H1 (cell line): ENCODE results near the gene ARID3B. TPM values are rescaled to one million over a fixed set of nuclear protein-coding genes. Genes with fewer than 3 reads are reported as not detected.

Experiments
- CTCF ChIA-PET: fragments of 300-600 bp; sonication (Branson Sonifier 250); formaldehyde crosslinking; loops from one replicate; lab custom pipeline; 2021; ENCODE audit not compliant: partially characterized antibody; lab: Charles Lee
- POLR2A ChIA-PET: fragments of 300-600 bp; sonication (Branson Sonifier 250); formaldehyde crosslinking; loops from one replicate; lab custom pipeline; 2021; ENCODE audit warnings: inconsistent platforms; ENCODE audit not compliant: partially characterized antibody; lab: Charles Lee
- DNase-seq, 2 experiments: peaks; one replicate each; pipeline versions ENCODE4 v3.0.0 to v3.0.0-alpha.2; 2010 to 2022; ENCODE audit warnings: low spot score in 2 of 2, low read depth in 1 of 2, mixed read lengths in 1 of 2
- FAIRE-seq: peaks from 2 replicates; lab custom pipeline; 2011; peaks lifted over from hg19 to GRCh38; lab: Jason Lieb, UNC
- H2AFZ ChIP-seq: 2 replicates; pipeline ENCODE4 v1.8.1; 2012; ENCODE audit warnings: low read length, inconsistent platforms
- H2AK5ac ChIP-seq: 2 replicates; pipeline ENCODE4 v1.6.1; 2013; ENCODE audit warnings: low read depth, low read length
- H2BK120ac ChIP-seq: replicated peaks from 2 replicates; pipeline ENCODE3; 2013; ENCODE audit warnings: low read depth, low read length, inconsistent platforms
- H2BK12ac ChIP-seq: 2 replicates; pipeline ENCODE4 v1.6.1; 2013; ENCODE audit warnings: low read depth, low read length
- H2BK15ac ChIP-seq: 2 replicates; pipeline ENCODE4 v1.6.1; 2013; ENCODE audit warnings: low read length
- H2BK20ac ChIP-seq: 2 replicates; pipeline ENCODE4 v1.6.1; 2013; ENCODE audit warnings: low read length
- H2BK5ac ChIP-seq: 2 replicates; pipeline ENCODE4 v1.6.1; 2013; ENCODE audit warnings: low read depth, low read length
- H3K14ac ChIP-seq: 2 replicates; pipeline ENCODE4 v1.6.1; 2013; ENCODE audit warnings: inconsistent platforms; ENCODE audit not compliant: insufficient read length
- H3K18ac ChIP-seq: 2 replicates; pipeline ENCODE4 v1.6.1; 2013; ENCODE audit warnings: low read length; ENCODE audit errors: extremely low read depth
- H3K23ac ChIP-seq: 2 replicates; pipeline ENCODE4 v1.6.1; 2013; ENCODE audit warnings: inconsistent platforms; ENCODE audit not compliant: insufficient read length
- H3K23me2 ChIP-seq: 2 replicates; pipeline ENCODE4 v1.6.1; 2013; ENCODE audit warnings: low read depth, low read length
- H3K27ac ChIP-seq: 2 replicates; pipeline ENCODE4 v1.6.1; 2011; ENCODE audit warnings: low read depth, low read length, inconsistent platforms
- H3K27me3 ChIP-seq, 4 experiments: replicated peaks in 1 of 4; 1 replicate in 1 of 4; 2 replicates in 3 of 4; pipeline versions ENCODE4 v1.6.1 to v1.8.1; 2011 to 2013; ENCODE audit warnings: low read length in 3 of 4, mild to moderate bottlenecking in 3 of 4, inconsistent platforms in 2 of 4, mixed read lengths in 2 of 4, moderate library complexity in 1 of 4; ENCODE audit not compliant: control insufficient read depth in 3 of 4, insufficient read depth in 3 of 4; ENCODE audit errors: extremely low read depth in 1 of 4
- H3K36me3 ChIP-seq, 4 experiments: 2 replicates each; pipeline versions ENCODE4 v1.6.1 to v1.8.1; 2011 to 2013; ENCODE audit warnings: mild to moderate bottlenecking in 4 of 4, low read length in 3 of 4, moderate library complexity in 2 of 4, control low read depth in 1 of 4, inconsistent platforms in 1 of 4; ENCODE audit not compliant: insufficient read depth in 4 of 4, control insufficient read depth in 2 of 4
- H3K4ac ChIP-seq: replicated peaks from 2 replicates; pipeline ENCODE3; 2013; ENCODE audit warnings: low read length, low read depth, mixed read lengths, inconsistent platforms; ENCODE audit not compliant: insufficient read length
- H3K4me1 ChIP-seq, 4 experiments: replicated peaks in 1 of 4; 1 replicate in 1 of 4; 2 replicates in 3 of 4; pipeline versions ENCODE4 v1.6.1 to v1.8.1; 2011 to 2013; ENCODE audit warnings: low read length in 3 of 4, inconsistent platforms in 2 of 4, mixed read lengths in 1 of 4; ENCODE audit not compliant: insufficient read depth in 4 of 4, control insufficient read depth in 3 of 4
- H3K4me2 ChIP-seq, 2 experiments: 2 replicates each; pipeline versions ENCODE4 v1.6.1 to v1.8.1; 2011 to 2013; ENCODE audit warnings: low read depth in 2 of 2, low read length in 2 of 2, control low read depth in 1 of 2, inconsistent platforms in 1 of 2, mild to moderate bottlenecking in 1 of 2; ENCODE audit not compliant: insufficient read depth in 1 of 2
- H3K4me3 ChIP-seq, 4 experiments: fragments of 200-600, 300-600 bp in 1 of 4; sonication (generic), shearing (Covaris generic), sonication (Bioruptor Twin) in 1 of 4; 2 replicates each; pipeline versions ENCODE4 v1.5.1 to v1.8.1; 2011 to 2016; ENCODE audit warnings: low read length in 4 of 4, low read depth in 3 of 4, control low read depth in 2 of 4, inconsistent platforms in 2 of 4, mild to moderate bottlenecking in 2 of 4, mixed read lengths in 1 of 4, moderate library complexity in 1 of 4; ENCODE audit not compliant: insufficient read depth in 2 of 4; ENCODE audit errors: extremely low read depth in 1 of 4
- H3K56ac ChIP-seq: replicated peaks from 2 replicates; pipeline ENCODE3; 2013; ENCODE audit warnings: low read depth, mild to moderate bottlenecking, mixed read lengths, low read length, inconsistent platforms; ENCODE audit not compliant: insufficient read length
- H3K79me1 ChIP-seq: 2 replicates; pipeline ENCODE4 v1.6.1; 2013; ENCODE audit warnings: low read depth, low read length, control low read depth
- H3K79me2 ChIP-seq, 2 experiments: 2 replicates each; pipeline versions ENCODE4 v1.6.1 to v1.8.1; 2012 to 2013; ENCODE audit warnings: low read length in 2 of 2, mild to moderate bottlenecking in 2 of 2, inconsistent platforms in 1 of 2; ENCODE audit not compliant: insufficient read depth in 2 of 2, control insufficient read depth in 1 of 2
- H3K9ac ChIP-seq, 4 experiments: replicated peaks in 1 of 4; 1 replicate in 1 of 4; 2 replicates in 3 of 4; pipeline versions ENCODE4 v1.6.1 to v1.8.1; 2011 to 2013; ENCODE audit warnings: low read depth in 3 of 4, low read length in 3 of 4, control low read depth in 2 of 4, mild to moderate bottlenecking in 2 of 4, moderate library complexity in 2 of 4, inconsistent platforms in 1 of 4; ENCODE audit errors: extremely low read depth in 1 of 4
- H3K9me3 ChIP-seq, 2 experiments: 2 replicates each; pipeline versions ENCODE4 v1.6.1 to v1.8.1; 2012 to 2013; ENCODE audit warnings: mild to moderate bottlenecking in 2 of 2, moderate library complexity in 2 of 2, control low read depth in 1 of 2, inconsistent platforms in 1 of 2, low read depth in 1 of 2, low read length in 1 of 2, mixed read lengths in 1 of 2; ENCODE audit not compliant: insufficient read depth in 2 of 2
- H4K20me1 ChIP-seq, 2 experiments: replicated peaks in 1 of 2; 2 replicates each; pipeline versions ENCODE3 to v1.8.1; 2011 to 2013; ENCODE audit warnings: inconsistent platforms in 2 of 2, low read length in 2 of 2, mild to moderate bottlenecking in 1 of 2; ENCODE audit not compliant: insufficient read depth in 2 of 2, control insufficient read depth in 1 of 2
- H4K5ac ChIP-seq: 2 replicates; pipeline ENCODE4 v1.6.1; 2013; ENCODE audit warnings: low read length, low read depth, mixed read lengths, inconsistent platforms; ENCODE audit not compliant: insufficient read length
- H4K8ac ChIP-seq: 2 replicates; pipeline ENCODE4 v1.8.0; 2013; ENCODE audit warnings: mild to moderate bottlenecking, moderate library complexity, low read length, inconsistent platforms; ENCODE audit not compliant: insufficient read depth; ENCODE audit errors: extremely low read depth
- H4K91ac ChIP-seq: replicated peaks from 2 replicates; pipeline ENCODE3; 2013; ENCODE audit warnings: low read length, mixed read lengths, inconsistent platforms; ENCODE audit not compliant: insufficient read length
- BRCA1 ChIP-seq: IDR thresholded peaks from 2 replicates; pipeline ENCODE4 v1.6.1; 2012; ENCODE audit warnings: low read depth, low read length, improper control_type of control experiment
- CBX5 ChIP-seq: fragments of 300-800, 300-1000 bp; sonication (generic); IDR thresholded peaks from 2 replicates; pipeline ENCODE4 v1.7.1; 2016; ENCODE audit warnings: antibody characterized with exemption, low read length, low read depth
- JUND ChIP-seq: IDR thresholded peaks from 2 replicates; pipeline ENCODE4 v1.6.1; 2011; ENCODE audit warnings: mild to moderate bottlenecking, improper control_type of control experiment, low read length
- MAFK ChIP-seq: IDR thresholded peaks from 2 replicates; pipeline ENCODE4 v1.6.1; 2012; ENCODE audit warnings: low read depth, mild to moderate bottlenecking, improper control_type of control experiment, low read length
- POU5F1 ChIP-seq: IDR thresholded peaks from 2 replicates; pipeline ENCODE4 v1.6.1; 2011; ENCODE audit warnings: low read depth, mild to moderate bottlenecking, low read length, moderate library complexity
- SIN3A ChIP-seq, 2 experiments: IDR thresholded peaks in 1 of 2; conservative IDR thresholded peaks in 1 of 2; 2 replicates each; pipeline ENCODE4 v1.6.1; 2011 to 2012; ENCODE audit warnings: low read length in 2 of 2, improper control_type of control experiment in 1 of 2, low read depth in 1 of 2, mild to moderate bottlenecking in 1 of 2
- SIRT6 ChIP-seq: IDR thresholded peaks from one replicate; pipeline ENCODE4 v1.7.1; 2012; ENCODE audit warnings: low read length, inconsistent platforms
- SP1 ChIP-seq: IDR thresholded peaks from 2 replicates; pipeline ENCODE4 v1.6.1; 2011; ENCODE audit warnings: low read depth, low read length
- SP4 ChIP-seq: IDR thresholded peaks from 2 replicates; pipeline ENCODE4 v1.6.1; 2012; ENCODE audit warnings: low read length, inconsistent platforms
- TBP ChIP-seq: IDR thresholded peaks from 2 replicates; pipeline ENCODE4 v1.6.1; 2011; ENCODE audit warnings: low read depth, low read length, improper control_type of control experiment
- TCF12 ChIP-seq: IDR thresholded peaks from 2 replicates; pipeline ENCODE4 v1.6.1; 2011; ENCODE audit warnings: low read depth, mild to moderate bottlenecking, low read length
- TEAD4 ChIP-seq: IDR thresholded peaks from 2 replicates; pipeline ENCODE4 v1.6.1; 2012; ENCODE audit warnings: low read depth, low read length, inconsistent platforms, mixed read lengths
- WGBS, 2 experiments: shearing (Covaris generic) in 1 of 2; methylation state at CpG; one replicate each; pipeline versions ENCODE4 v1.1.6 to v1.1.7; 2013 to 2015; ENCODE audit warnings: low lambda C conversion rate in 2 of 2, mixed read lengths in 2 of 2, inconsistent platforms in 1 of 2, low coverage in 1 of 2, missing lambda C conversion rate in 1 of 2; ENCODE audit not compliant: insufficient replicate concordance in 2 of 2, insufficient coverage in 1 of 2, insufficient read length in 1 of 2; ENCODE audit errors: extremely low coverage in 1 of 2, missing lambda C conversion rate in 1 of 2; 5-methylcytosine and 5-hydroxymethylcytosine counted together
- polyA plus RNA-seq, 7 experiments: library from polyadenylated mRNA; depleted of rRNA in 3 of 7; stranded (reverse) in 5 of 7; unstranded in 2 of 7; fragments of >200 nt in 5 of 7; fragments of 200-250 nt in 2 of 7; gene quantifications; 1 replicate in 5 of 7; 2 replicates in 1 of 7; 4 replicates in 1 of 7; pipeline versions ENCODE4 v1.2.1 to v1.2.3, GENCODE V29; 2011 to 2013; ENCODE audit warnings: missing spikeins in 2 of 7, mixed read lengths in 2 of 7
- total RNA-seq: library from RNA; stranded (reverse); fragmentation: NEBNext Ultra II Directional; extraction: Animal tissue kit (Norgen Biotek cat#: 25700); gene quantifications from 2 replicates; pipeline ENCODE4 v1.2.1, GENCODE V29; 2021
- TF ChIP-seq, protein P1 (sequence below): IDR thresholded peaks from 2 replicates; pipeline ENCODE4 v1.6.1; 2011; ENCODE audit warnings: low read length, improper control_type of control experiment

The ARID3B gene
- total and polyA plus RNA-seq, 2 of the 8 experiments (the other 6 are each of a cell fraction or from before 2014, with no cell fraction given): 81.0 to 115 TPM

DNA sequence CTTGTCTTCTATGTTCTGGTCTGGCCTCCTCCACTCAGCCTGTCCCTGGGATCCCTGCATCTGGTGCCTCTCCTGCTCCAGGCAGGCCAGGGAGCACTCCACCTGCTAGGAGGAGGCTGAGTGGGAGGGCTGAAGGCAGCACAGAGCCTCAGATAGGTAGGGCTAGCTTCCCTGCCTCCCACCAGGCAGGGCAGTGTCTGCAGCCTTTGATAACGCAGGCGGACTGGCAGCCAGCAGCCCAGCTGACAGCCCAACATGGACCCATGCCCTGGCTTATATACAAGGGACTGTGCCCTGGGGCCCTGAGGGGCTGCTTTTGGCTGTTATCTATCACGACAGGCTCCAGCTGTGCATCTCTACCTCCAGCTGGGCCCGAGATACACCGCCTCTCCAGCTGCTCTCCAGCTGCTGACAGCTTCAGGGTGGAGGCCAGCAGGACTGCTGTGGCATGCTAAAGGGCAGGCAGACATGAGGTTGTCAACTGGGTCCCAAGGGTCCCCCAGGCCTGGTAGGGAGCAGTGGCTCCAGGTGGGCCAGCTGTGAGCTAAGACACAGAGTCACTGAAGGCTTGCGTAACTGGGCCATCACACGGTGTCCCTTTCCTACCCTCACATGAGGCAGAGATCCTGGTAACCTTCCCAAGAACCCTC is 69.4 kb downstream of the ARID3B start:
- no peak overlapping the region; the same call in 1 of the 2 replicates for H2BK15ac ChIP-seq
- no peak overlapping the region for H3K4me2 ChIP-seq
- H3K79me1 ChIP-seq: no peaks in the 10 kb centered on the region
- H4K8ac ChIP-seq: no peak overlapping the region; the same call in 1 of the 2 replicates
- no peak overlapping the region for H2BK120ac ChIP-seq
- DNase-seq (no peak), FAIRE-seq (no peak)
- peak overlapping the region; percentile 28; the same call in 1 of the 2 replicates for H2AK5ac ChIP-seq
- H3K9ac ChIP-seq: 0 out of 7 replicates have a peak overlapping the region, but pooled peaks of 1 of the 4 experiments have one; percentile 2
- ChIA-PET POLR2A (interaction anchor here (0.6 to 10.0 kb wide), 5 partner anchors 9 to 110 kb away, joined by 3 to 122 read pairs (median 6); no protein-coding TSS in a partner anchor), CTCF (interaction anchor here (1.2 to 37.5 kb wide), 5 partner anchors 9 to 236 kb away, joined by 4 to 1439 read pairs (median 7); partner anchors contain the start of genes CSK and CYP1A2)
- no peak overlapping the region for H3K14ac ChIP-seq
- no peaks in the 10 kb centered on the region for H3K9me3 ChIP-seq
- peaks cover 0 to 18% (median 11%) of the 10 kb centered on the region in 4 experiments; a peak in 5 of 7 replicates for H3K27me3 ChIP-seq
- no peak overlapping the region for H4K5ac ChIP-seq
- no peaks in the 10 kb centered on the region; a peak in 2 of 7 replicates for H3K4me1 ChIP-seq
- no peak overlapping the region for H3K4ac ChIP-seq
- 89% methylated on average over 7 of the region's 7 CpGs; no CpG with 5 or more reads in 1 of the 2 experiments for WGBS, 2 experiments
- no peak overlapping the region for H2BK20ac ChIP-seq
- H3K4me3 ChIP-seq: no peak overlapping the region
- H2BK12ac ChIP-seq: no peak overlapping the region
- H3K56ac ChIP-seq: no peak overlapping the region
- peaks cover 9% of the 10 kb centered on the region; the same call in 1 of the 2 replicates for H3K23me2 ChIP-seq
- H4K91ac ChIP-seq: no peak overlapping the region
- no peak overlapping the region for H3K23ac ChIP-seq
- no peak overlapping the region for H3K27ac ChIP-seq
- H3K79me2 ChIP-seq: no peaks in the 10 kb centered on the region
- H2AFZ ChIP-seq: no peak overlapping the region
- H4K20me1 ChIP-seq: no peaks in the 10 kb centered on the region
- H3K18ac ChIP-seq: no peak overlapping the region; the same call in 1 of the 2 replicates
- H2BK5ac ChIP-seq: no peak overlapping the region
- no peaks in the 10 kb centered on the region for H3K36me3 ChIP-seq
- TF ChIP-seq TEAD4 (no peak), JUND (no peak), MAFK (no peak), SIRT6 (no peak), SP4 (no peak), SIN3A (conservative IDR thresholded peaks at IDR 0.05 in 1 of 2, IDR thresholded peaks at IDR 0.05 in 1 of 2; ENCODE audit: low read depth in 1 of 2, low read length in 2 of 2) (no peak), SP1 (no peak), TBP (no peak), POU5F1 (no peak), BRCA1 (no peak), TCF12 (no peak), CBX5 (no peak)
- TF ChIP-seq, protein P1, sequence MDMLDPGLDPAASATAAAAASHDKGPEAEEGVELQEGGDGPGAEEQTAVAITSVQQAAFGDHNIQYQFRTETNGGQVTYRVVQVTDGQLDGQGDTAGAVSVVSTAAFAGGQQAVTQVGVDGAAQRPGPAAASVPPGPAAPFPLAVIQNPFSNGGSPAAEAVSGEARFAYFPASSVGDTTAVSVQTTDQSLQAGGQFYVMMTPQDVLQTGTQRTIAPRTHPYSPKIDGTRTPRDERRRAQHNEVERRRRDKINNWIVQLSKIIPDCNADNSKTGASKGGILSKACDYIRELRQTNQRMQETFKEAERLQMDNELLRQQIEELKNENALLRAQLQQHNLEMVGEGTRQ: no peak
